Stimulated activated CD4-positive, alpha-beta T cell treated with anti-CD3 and anti-CD28 coated beads, Interleukin-1b, Interleukin-23, amount 100 ng/mL, for 4 hours (primary cell): ENCODE data around the gene ADK.
"Not testable (repeated sequence)": the region's sequence is repeated elsewhere in the genome, so short reads cannot be mapped to it uniquely, and the experiment has no call there.

Experiments used
- DNase-seq, 2 donors: peaks; one replicate each; pipeline ENCODE4 v3.0.0-alpha.2; 2020; ENCODE audit warnings: low read depth in 2 of 2

The ADK gene

DNA sequence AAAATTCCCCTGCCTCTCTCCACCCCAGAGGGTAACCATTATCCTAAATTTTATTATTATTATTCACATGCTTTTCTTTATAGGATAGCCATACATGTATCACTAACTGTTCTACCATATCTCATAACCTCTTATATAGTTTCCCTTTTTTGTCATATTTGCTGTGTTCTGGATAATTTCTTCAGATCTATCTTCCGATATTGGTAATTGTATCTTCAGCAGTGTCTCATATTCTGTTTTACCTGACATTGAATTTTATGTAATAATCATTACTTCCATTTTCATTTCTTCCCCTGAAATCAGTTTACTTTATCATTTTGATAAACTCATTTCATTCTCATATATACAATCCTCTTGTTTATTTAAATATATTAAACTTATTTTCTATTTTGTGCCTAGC lies 273.5 kb downstream of the ADK start:
- DNase-seq: no peak

DNA sequence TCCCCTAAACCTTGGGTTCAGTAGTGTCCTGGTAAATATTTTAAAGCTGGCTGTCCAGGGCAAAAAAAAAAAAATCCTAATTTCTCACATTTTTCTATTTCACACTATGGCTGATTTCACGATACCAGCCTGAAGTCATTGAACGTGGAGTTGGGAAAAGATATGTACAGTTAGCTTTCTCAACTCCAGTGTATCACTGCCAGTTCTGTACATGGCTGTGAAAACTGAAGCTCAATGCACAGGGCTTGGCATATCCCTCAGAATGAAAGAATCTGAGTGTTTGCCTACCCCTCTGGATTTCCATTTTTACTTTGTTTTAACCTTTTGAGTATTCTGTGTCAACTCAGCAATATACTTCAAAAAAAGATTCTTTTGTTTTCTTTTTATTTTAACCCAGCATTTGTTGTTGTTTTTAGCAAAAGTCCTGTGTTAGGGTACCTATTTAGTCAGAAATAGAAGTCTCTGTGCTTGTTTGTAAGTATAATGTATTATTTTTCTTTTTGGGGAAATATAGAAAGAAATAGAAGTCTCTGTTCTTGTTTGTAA lies 274.5 kb downstream of the ADK start:
- DNase-seq: no peak

DNA sequence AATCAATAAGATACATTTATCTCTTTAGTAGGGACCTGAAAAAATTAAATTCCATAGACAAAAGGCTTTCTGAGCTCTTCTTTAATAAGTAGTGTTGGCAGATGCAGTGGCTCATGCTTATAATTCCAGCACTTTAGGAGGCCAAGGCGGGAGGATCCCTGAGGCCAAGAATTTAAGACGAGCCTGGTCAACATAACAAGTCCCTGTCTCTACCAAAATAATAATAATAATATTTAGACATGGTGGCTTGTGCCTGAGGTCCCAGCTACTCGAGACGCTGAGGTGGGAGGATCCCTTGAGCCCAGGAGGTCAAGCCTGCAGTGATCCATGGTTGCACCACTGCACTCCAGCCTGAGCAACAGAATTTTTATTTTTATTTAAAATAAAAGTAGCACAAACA lies 280.8 kb downstream of the ADK start:
- no peak for DNase-seq

DNA sequence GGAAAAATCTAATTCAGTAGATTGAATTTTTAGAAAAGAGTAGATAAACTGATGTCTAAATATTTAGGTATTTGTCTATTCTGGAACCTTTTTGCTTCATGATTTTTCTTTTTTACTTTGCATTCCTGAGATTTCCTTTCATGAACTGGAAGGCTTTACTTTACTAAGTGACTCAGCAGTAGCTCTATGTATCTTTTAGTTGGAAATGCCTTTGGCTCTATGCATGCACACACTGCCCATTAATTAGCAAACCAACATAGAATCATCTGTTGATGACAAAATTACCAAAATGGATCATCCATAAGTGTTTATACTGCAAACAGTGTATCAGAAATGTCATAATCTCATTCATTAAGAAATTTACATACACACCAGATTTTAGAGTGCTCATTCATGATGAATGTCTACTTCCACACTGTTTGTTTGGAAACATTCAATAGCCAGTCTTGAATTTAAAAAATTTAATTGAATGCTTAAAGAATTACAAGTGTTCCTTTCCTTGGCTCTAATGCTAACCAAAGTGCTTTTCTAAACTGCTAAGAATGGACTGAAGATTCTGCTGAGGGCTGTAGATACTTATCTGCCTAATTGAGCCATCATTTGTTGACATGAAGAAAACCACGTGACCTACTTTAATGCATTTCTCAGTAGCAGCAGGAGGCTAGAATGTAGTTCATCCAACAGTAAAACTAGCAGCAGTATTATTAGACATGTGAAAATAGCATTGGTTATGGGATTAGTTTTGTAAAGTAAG lies 282.0 kb downstream of the ADK start:
- DNase-seq: no peak

DNA sequence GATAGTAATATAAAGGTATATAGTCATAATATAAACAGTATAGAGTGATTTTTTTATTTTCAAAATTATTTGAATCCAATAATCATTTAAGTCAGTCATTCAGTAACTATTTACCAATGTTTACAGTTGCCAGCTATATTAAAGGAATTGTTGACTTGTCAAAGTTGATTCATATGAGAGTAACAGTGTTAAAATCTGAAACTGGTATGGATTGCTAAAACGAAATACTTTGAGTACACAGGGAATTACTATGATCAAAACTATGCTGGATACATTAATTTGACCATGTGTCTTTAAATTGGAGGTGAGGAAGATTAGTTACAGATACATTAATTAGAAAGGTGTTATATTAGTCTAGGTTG lies 282.6 kb downstream of the ADK start:
- DNase-seq: no peak

DNA sequence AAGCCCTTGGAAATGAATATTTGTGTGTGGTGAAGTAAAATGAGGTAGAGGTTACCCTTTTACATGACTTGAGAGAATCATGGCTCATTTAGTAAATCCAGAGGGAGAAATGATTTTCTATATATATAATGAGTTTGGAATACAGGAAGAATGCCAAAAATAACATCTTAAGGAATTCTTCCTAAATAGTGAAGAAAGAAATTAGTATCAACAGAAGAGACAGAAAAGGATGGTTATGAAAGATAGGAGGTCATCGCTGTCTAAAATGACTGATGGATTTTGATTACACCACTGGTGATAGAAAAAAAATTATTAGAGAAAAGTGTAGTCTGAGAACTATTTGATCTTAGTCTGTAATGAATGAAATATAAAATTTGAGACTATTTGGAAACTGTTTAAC lies 283.0 kb downstream of the ADK start:
- DNase-seq: no peak

DNA sequence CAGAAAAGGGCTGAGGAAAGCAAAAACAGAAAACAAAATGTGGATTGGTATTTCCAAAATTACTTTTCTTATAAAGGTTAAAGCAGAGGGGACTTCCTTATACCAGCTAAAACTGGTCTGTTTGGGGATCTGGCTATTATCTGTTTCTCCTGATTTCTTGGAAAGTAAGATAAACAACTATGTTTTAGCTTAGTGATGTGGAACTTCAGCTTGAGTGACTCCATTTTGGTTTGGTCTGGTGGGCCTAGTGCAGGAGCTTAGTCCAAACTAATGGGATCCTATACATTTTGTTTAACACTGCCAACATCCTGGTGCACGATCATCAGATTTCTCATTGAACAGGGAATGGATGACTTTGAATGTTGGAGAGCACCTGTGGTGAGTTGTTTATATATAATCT lies 283.5 kb downstream of the ADK start:
- no peak for DNase-seq

DNA sequence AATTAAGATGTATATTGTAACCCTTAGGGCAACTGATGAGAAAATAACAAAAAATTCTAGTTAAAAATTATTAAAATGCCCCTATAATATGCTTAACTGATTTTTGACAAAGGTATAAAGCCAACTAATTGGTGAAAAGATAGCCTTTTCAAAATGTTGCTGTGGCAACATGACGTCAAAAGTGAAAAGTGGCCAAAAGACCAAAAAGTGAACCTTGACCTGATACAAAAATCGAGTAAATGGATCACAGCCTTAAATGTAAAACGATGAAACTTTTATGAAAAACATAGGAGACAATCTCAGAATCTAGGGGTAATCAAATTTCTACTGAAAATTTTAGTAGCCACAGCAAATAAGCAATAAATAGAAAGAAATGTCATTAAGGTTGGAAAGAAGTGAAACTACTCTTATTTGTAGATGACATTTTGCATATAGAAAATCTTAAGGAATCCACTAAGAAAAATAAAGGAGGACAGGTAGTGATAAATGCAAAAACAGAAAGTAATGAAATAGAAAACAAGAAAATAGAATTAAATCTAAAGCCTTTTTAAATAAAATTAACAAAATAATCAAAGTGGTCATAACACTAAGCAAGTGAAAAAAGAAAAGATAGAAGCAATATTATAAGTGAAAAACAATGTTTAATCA lies 285.6 kb downstream of the ADK start:
- DNase-seq: no peak

DNA sequence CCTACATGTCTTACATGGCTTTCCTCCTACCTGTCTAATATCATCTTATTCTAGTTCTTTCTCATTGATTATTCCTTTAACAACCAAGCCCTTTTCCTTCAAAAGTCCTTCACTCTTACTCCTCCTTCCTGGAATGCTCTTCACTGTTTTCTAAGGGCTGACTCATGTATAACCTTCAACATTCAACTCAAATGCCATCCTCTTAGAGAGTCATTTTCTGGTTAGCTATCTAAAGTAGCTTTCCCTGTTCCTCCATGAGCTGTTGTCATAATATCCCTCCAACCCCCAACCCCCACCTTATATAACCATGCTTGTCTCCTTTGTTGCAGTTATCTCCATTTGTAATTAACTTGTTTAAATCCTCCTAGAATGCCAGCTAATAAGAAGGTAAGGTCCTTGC lies 286.8 kb downstream of the ADK start:
- DNase-seq: no peak

DNA sequence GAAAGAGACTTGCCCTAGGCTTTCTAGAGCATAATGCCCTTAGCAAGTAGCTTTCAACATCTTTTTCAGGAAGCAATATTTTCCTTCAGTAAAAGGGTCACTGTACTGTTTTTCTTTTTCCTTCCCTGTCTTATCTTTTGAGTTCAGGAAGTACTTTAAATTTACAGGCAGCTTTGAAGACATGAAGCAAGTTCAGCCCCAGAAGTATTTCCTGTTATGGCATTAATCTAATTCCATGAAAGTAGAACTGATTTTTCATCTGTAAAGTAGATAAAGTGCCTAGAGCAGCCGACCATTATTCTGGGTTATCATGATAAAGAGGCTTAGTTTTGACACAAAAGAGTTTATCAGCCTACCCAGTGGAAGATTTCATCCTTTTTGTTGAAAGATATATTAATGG lies 288.2 kb downstream of the ADK start:
- no peak for DNase-seq

DNA sequence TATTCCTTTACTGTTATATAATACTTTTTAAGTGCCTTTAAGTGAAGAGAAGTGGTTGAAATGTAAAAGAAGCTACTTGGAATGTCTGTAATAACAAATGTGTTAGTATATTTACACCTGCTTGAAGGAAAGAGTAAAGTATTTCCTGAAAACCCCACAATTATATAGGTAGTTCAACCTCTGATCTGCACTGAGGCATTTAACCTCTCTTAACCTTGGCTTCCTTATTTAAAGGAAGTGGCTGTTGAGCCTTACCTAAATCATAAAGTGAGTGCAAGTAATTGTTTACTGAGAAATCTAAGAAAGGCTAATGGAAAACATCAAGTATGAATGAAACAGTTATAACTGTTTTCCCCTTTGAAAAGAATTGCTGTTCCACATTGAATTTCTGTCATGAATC lies 294.5 kb downstream of the ADK start:
- no peak for DNase-seq

DNA sequence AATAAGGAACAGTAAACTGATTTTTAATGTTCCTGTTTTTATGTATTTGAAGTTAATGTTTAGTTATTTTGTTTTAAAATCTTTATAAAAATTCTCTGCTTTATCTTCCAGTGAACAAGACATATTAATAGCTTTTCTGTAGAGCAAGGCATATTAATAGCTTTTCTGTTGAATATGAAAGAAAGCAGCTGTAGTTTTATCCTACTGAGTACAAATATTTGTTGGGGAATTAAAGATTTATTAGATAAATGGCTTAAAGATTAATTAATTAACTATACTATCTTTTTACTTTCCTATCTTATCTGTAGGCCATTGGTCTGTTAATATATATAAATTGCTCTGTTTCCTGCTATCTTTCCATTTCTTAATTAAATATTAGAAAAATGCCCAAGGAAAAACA lies 299.6 kb downstream of the ADK start:
- DNase-seq: no peak

DNA sequence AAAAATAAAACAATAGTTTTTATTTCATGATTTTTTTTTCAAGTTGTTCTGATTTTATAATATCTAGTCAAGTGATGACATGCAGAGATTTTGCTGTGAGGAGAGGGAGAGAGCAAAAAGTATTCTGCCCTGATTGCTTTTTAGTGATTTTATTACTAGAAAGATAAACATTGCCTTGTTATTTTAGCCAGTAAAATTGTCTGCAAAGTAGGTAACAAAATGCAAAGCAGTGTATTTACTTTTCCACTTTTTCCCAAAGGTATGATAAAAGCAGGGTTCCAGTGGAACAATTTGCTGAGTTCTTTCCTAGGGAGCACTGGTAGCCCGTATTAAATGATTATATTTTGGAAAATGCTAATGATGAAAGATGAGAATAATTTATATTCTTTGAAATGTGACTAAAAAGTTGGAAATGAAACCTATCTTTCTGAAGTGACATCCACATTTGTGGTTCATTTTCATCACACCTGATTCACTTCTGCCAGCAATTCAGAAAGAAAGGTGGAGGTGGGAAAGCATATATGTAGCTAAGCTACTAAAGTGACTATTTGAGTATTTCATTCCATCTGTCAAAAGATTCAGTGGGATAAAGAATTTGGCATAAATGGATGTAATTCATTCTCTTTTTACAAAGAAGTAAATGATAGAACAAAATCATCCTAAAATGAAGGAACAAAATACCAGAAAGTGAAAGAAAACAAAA lies 300.3 kb downstream of the ADK start:
- no peak for DNase-seq

DNA sequence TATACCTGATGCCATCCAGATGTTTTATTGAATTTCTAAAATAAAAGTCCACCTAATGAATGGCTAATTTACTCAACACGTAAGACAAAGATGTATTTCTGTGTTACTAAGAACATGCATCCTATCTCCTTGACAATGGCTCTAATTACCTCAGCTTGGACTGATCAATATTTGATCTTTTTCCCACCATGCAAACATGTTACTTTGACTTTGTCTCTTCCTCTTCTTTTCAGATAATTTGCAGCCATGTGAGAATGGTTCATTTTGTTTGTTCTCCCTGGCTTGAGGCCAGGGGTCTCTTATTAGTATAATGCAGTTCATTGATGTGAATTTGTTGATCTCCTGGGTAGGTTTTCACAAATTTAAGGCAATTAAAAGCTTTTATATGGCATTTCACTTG lies 302.1 kb downstream of the ADK start:
- DNase-seq: no peak

DNA sequence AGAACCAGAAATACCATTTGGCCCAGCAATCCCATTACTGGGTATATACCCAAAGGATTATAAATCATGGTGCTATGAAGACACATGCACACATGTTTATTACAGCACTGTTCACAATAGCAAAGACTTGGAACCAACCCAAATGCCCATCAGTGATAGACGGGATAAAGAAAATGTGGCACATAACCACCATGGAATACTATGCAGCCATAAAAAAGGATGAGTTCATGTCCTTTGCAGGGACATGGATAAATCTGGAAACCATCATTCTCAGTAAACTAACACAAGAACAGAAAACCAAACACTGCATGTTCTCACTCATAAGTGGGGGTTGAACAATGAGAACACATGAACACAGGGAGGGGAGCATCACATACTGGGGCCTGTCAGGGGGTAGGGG lies 306.5 kb downstream of the ADK start:
- not testable (repeated sequence) for DNase-seq

DNA sequence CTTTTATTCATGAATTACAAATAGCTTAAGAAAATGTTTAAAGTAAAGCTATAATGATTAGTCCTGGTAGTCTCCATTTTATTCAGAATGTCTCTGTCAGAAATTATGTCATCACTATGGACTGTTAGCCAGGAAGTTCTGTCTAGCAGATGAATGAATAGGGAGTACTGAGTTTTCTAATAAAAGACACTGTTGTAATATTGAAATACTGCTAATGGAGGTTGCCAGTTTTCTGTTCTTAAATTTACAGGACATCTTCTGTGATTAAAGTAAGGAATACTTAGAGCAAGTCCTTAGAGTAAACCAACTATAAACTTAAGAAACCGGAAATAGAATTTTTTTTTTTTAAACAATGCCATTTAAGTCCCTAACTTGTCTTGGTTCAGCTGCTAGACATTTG lies 309.8 kb downstream of the ADK start:
- no peak for DNase-seq

DNA sequence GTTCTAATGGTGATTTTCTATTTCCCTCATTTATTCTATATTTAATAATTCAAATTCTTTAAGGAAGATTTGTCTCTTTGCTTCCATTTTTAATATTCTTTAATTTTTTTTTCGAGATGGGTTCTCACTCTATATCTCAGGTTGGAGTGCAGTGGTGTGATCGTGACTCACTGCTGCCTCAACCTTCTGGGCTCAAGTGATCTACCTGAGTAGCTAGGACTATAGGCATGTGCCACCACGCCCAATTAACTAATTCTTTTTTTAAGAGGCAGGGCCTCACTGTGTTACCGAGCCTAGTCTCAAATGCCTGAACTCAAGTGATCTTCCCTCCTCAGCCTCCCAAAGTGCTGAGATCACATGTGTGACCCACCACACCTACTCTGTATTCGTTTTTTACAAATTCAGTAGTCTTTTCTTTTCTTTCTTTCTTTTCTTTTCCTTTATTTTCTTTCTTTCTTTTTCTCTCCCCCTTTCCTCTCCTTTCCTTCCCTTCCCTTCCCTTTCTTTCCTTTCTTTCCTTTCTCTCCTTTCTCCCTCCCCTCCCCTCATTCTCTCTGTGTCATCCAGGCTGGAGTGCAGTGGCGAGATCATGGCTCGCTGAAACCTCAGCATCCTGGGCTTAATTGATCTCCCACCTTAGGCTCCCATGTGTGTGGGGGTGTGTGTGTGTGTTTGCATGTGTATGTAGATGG lies 323.1 kb downstream of the ADK start:
- no peak for DNase-seq

DNA sequence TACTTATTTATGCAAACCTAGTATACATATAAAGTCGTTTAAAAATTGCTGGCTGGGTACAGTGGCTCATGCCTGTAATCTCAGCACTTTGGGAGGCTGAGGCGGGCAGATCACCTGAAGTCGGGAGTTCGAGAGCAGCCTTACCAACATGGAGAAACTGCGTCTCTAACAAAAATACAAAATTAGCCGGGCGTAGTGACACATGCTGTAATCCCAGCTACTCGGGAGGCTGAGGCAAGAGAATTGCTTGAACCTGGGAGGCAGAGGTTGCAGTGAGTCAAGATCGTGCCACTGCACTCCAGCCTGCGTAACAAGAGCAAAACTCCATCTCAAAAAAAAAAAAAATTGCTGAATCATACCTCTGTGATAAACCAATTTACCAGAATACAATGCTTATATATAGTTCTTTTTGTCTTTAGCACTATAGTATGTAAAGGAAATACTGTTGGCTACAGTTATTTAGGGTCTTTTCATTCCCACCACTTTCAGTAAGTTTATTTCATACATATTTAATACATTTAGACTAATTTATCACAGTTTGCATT lies 325.2 kb downstream of the ADK start:
- not testable (repeated sequence) for DNase-seq

DNA sequence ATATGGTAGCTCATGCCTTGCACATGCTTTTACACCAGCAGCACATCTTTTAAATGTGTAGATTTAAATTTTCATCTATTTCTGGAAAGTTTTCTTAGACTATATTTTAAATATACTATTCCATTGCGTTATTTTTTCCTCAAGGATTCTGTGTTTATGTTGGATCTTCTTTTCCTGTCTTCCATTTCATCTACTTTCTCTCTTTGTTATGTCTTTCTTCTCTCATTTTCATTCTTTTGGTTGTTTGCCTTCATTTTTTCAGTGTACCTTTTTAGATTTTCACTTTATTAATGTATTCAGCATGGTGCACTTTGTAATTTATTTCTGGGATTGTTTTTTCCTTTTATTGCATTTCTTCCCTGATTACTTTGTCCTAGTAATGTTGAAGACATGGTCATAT lies 329.8 kb downstream of the ADK start:
- no peak for DNase-seq

DNA sequence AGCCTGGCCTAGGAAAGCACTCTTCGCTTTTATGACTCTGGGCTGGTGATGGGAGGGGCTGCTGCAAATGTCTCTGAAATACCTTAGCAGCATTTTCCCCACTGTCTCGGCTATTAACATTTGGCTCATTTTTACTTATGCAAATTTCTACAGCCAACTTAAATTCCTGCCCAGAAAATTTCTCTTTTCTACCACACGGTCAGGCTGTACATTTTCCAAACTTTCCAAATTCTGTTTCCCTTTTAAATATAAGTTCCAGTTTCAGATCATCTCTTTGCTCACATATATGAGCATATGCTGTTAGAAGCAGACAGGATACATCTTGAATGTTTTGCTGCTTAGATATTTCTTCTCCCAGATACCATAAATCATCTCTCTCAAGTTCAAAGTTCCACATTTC lies 332.3 kb downstream of the ADK start:
- no peak for DNase-seq

DNA sequence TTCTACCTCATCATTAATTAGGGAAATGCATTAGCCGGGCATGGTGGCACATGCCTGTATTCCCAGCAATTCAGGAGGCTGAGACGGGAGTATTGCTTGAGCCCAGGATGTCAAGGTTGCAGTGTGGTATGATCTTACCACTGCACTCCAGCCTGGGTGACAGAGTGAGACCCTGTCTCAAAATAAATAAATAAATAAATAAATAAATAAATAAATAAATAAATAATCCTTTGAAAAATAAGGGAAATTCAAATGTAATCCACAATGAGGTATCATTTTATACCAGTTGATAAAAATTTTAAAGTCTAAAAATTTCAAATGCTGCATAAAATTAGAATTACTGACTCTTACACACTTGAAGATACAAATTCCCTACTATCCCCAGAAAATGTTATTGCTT lies 334.3 kb downstream of the ADK start:
- no peak for DNase-seq

DNA sequence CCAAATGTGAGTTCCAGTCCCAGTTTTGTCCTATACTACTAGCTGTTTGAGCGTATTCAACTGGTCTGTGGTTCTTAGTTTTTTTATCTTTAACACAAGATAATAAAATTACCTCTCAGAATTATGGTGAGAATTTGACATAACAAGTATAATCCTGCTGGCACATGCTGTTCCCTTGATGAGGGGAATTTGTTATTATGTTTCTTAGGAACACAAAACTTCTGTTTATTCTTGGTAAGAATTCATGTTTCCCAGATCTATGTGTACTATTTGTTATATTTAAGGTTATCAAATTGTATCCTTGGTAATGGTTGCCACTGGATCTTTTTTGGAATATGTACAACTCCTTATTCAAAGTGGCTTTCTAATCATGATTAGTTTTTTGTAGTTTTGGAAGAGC lies 335.6 kb downstream of the ADK start:
- no peak for DNase-seq
